CD4-positive, alpha-beta T cell treated with Interleukin-15 for 1 hour (primary cell): ENCODE measurements around the gene ITSN1.

ENCODE experiments used
- DNase-seq: peaks from one replicate; pipeline ENCODE4 v3.0.0-alpha.2; 2020

ITSN1 gene

DNA sequence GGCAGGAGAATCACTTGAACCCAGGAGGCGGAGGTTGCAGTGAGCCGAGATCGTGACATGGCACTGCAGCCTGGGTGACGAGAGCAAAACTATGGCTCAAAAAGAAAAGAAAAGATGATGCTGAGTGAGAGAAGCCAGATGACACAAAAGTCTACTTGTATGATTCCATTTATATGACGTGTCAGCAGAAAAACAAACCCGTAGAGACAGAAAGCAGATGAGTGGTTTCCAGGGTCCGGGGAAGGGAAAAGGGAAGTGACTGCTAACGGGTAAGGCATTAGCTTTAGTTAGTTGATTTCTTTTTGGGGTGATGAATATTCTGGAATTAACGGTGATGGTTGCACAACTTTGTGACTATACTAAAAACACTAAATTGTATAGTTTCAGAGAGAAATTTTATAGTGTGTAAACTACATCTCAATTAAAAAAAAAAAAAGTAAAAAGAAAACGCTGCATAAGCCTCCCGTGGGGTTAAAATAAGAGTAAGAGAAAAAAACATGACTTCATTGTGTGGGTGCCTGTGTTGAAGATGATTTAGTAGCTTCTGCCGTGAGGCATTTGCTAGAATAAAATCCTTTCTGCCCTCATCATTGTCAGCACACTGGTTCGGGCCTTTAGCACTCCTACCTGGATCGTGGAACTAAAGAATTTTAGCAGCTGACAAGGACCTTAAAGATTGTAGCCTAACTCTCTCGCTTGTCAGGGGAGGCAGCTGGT, 298.0 kb downstream of the ITSN1 start:
- DNase-seq = no peak

DNA sequence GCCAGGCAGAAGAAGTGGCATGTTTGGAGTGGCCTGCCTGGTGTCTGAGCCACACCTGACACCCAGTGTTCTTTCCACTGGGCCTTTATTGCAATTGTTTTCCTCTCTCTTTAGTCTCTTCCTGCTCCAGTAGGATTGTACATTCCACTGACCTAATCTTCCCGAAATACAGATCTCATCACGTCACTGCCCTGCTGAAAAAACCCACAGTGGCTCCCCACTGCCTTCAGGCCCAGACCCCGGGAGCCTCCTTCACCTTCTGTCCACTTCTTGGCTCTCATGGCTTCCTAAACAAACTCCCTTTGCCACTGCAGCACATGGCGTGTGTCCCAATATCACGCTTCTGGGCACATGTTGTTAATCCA, 298.6 kb downstream of the ITSN1 start:
- DNase-seq = no peak

DNA sequence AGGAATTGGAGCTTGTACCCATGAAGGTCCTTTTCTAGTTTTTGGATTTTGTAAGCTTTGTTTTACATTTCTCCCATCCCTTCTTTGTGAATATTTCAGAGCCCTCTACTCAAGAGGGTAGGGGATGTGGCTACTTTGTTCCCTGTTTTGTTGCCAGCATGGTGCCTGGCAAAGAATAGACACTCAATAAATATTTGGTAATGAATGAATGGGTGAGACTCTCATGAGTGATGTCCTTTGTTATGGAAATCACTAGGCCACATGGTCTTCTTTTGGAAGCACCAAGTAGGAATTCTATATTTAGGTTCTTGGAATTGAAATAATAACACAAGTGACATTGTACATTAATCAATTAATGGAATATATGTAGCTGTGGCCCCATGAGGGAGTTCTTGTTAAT, 300.1 kb downstream of the ITSN1 start:
- DNase-seq = no peak

DNA sequence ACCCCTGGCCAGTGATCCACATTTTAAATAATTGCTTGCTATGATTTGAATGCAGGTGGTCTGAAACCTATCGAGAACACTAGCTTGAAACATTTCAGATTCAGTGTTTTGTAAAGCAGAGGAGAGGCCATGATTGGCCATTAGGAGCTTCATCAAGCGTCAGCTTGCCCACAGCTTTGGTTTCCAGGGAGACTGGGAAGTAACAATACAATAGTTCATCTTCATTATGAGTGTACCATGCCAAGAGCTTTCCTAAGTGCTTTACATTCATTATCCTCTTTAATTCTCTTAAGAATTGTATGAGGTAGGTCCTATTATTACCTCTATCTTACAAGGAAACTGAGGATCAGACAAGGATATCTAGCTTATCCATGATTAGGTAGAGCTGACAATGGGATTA, 301.0 kb downstream of the ITSN1 start:
- no peak for DNase-seq

DNA sequence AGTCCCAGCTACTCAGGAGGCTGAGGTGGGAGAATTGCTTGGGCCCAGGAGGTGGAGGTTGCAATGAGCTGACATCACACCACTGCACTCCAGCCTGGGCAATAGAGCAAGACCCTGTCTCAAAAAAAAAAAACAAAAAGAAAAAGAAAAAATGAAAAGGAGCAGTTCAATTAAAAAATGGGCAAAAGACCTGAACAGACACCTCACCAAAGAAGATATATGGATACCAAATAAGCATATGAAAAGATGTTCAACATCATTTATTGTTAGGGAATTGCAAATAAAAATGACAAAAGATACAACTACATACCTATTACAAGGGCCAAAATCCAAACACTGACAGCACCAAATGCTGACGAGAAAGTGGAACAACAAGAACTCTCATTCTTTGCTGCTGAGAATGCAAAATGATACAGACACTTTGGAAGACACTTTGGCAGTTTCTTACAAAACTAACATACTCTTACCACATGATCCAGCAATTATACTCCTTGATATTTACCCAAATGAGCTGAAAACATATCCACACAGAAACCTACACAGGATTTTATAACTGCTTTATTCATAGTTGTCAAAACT, 302.0 kb downstream of the ITSN1 start:
- no peak for DNase-seq

DNA sequence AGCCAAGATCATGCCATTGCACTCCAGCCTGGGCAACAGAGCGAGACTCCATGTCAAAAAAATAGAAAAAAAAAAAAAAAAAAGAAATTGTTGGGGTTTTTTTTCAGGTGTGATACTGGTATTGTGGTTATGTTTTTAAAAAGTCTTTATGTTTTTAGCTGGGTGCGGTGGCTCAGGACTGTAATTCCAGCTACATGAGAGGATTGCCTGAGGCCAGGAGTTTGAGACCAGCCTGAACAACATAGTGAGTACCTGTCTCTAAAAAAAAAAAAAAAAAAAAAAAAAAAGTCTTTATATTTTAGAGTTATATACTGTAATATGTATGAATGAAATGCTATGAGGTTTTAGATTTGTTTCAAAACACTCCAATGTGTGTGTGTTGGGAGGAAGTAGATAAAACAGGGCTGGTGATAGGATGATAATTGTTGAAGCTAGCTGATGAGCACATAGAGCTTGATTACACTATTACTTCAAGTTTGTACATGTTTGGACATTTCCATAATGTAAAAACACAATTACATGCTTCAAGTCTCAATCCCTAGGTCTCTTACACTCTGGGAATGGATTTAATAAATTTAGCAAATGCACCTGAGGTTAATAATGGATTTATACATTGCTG, 303.5 kb downstream of the ITSN1 start:
- no peak for DNase-seq

DNA sequence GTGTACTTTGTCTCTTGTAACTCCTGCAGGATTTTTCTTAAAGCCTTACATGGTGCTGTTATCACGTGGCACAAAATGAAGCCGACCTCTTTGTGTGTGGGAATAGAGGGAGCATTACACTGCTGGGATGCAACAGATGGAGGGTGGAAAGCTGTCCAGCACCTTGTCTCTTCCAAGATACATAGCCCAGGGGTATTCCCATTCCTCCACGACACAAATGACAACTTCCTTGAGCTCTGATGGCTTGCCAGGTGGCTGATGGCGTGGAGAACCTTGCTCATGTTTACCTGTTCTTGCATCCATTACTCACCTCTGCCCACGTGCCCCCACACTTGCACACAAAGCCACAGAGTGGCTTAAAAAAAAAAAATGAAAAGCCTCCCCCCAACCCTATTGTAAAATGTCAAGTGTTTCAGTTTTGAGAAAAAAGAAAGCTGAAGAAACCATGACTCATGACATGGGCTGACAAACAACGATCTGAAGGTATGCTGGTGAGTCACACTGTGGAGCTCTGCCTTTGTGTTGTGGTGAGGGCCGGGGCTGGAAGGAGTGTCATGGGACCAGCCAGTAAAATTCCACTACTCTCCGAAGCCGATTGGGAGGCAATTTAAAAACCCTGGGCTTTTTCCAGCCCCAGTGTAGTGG, 305.3 kb downstream of the ITSN1 start:
- peak; percentile 91 for DNase-seq

DNA sequence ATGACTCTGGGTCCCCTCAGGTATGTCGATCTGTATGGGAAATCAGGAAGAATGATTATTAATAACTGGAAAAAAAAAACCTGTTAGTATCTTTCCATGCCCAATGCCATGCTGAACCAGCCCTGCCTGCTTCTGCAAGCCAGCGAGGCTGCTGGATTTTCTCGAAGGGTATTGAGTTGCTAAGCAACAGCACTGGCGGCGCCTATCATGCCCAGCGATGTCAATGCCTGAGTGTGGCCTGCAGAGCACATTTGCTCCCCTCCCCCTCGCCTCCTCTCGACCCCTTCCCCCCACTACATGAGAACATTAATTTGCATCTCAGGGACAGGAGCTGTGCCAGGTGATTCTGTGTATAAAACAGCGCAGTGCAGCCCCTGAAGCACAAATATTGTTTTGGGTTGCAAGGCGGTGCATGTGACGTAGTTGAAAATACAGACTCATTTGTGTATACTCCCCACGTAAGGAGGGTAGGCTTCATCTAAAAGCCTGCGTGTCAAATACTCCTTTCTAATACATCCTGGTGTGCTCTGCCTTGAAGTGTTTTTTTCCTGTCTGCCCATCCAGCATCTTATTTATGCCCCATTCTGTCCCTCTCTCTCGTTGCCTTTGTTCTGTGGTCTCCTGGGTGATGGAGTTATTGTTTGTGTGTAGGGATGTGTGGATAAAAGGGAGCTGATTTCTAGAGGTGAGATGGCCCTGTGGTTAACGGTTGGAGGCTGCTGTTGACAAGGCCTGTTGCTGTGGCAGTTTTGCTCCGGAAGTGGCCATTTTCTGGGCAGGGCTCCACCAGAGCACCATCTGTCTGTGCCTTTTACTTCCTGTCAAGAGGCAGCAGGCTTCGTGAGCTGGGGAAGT, 306.0 kb downstream of the ITSN1 start:
- peak; percentile 92 for DNase-seq

DNA sequence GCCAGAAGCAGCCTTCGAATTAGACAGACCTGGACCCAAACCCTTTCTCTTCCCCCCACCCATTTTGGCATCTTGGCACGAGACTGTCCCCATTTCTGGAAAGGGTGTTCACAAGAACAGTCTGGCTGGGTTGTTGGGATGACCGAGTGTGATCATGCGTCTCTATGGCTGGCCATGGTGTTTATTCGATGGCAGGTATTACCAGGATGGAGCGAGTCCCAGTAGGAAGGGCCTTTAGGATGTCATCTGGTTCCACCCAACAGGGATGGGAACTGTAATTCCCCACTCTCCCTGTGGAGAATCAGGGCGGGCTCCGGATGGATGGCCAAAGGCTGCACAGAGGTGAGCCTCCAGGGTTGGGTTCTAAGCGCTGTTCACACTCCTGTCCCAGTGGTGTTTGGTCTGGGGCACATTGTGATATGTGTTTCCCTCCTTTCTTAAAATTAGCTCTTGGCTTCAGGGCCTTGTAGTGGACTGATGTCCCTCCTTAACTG, 306.7 kb downstream of the ITSN1 start:
- DNase-seq = no peak
